Measurements from ENCODE around the gene ZFYVE28. TPM values are rescaled to one million over a fixed set of nuclear protein-coding genes. Genes with fewer than 3 reads are reported as not detected.

Gene ZFYVE28
- total and polyA plus RNA-seq, 2 donors (not counting 1 experiment from before 2014, with no cell fraction given) = 5.8 to 12.1 TPM

GRCh38 chr4:2295500-2295899 is 122.9 kb downstream of the ZFYVE28 start:
- ATAC-seq (ENCODE audit: low read depth) = no peak
- Histone ChIP-seq H3K9me3 (ENCODE audit: control extremely low read depth in 1 of 3, control insufficient read depth in 2 of 3, insufficient read depth in 1 of 3, low read length in 2 of 3) (peaks cover 0 to 10% (median 0%) of the 10 kb centered on the region in 3 donors), H3K27me3 (replicated peaks in 1 of 4; ENCODE audit: control extremely low read depth in 1 of 4, control insufficient read depth in 3 of 4, insufficient read depth in 4 of 4, low read length in 3 of 4) (peaks cover 0 to 5% (median 2%) of the 10 kb centered on the region in 4 experiments), H4K20me1 (ENCODE audit: control insufficient read depth, insufficient read depth, low read length, poor library complexity, severe bottlenecking) (no peaks in the 10 kb centered on the region), H3K9ac (ENCODE audit: low read length) (no peak overlapping the region), H3K4me1 (ENCODE audit: control insufficient read depth in 2 of 2, insufficient read depth in 2 of 2, low read length in 2 of 2) (peaks cover 10 to 19% of the 10 kb centered on the region in 2 donors), H3K36me3 (replicated peaks in 1 of 2; ENCODE audit: control extremely low read depth in 1 of 2, control insufficient read depth in 1 of 2, extremely low read depth in 1 of 2, insufficient read depth in 2 of 2, low read length in 1 of 2) (no peaks in the 10 kb centered on the region), H3K4me3 (ENCODE audit: control extremely low read depth in 1 of 5, extremely low read depth in 1 of 5, insufficient read depth in 1 of 5, low read depth in 2 of 5, low read length in 4 of 5) (no peak overlapping the region), H2AFZ (ENCODE audit: insufficient read depth, low read depth, low read length, poor library complexity, severe bottlenecking) (no peak overlapping the region), H3K79me2 (ENCODE audit: control insufficient read depth, insufficient read depth, low read length) (no peaks in the 10 kb centered on the region), H3K27ac (ENCODE audit: low read length in 2 of 2) (no peak overlapping the region), H3K4me2 (replicated peaks; ENCODE audit: low read depth, low read length, poor library complexity, severe bottlenecking) (no peak overlapping the region)
- intact Hi-C loops (cut with micrococcal nuclease) = no loop called here
- ChIA-PET POLR2A (no interaction called here), CTCF (interaction anchor here (0.6 kb wide), 1 partner anchor 129 kb away, joined by 3 read pairs; no protein-coding TSS in a partner anchor)
- Mint-ChIP-seq H3K4me3 (no peak overlapping the region), H3K27me3 (no peaks in the 10 kb centered on the region), H3K4me1 (peaks cover 31% of the 10 kb centered on the region), H3K9me3 (ENCODE audit: insufficient read depth) (no peaks in the 10 kb centered on the region), H3K27ac (no peak overlapping the region)
- TF ChIP-seq EZH2 (IDR thresholded peaks at IDR 0.05; ENCODE audit: borderline replicate concordance, insufficient read depth, low read depth, low read length, poor library complexity, severe bottlenecking) = no peak
- TF ChIP-seq, protein P1, sequence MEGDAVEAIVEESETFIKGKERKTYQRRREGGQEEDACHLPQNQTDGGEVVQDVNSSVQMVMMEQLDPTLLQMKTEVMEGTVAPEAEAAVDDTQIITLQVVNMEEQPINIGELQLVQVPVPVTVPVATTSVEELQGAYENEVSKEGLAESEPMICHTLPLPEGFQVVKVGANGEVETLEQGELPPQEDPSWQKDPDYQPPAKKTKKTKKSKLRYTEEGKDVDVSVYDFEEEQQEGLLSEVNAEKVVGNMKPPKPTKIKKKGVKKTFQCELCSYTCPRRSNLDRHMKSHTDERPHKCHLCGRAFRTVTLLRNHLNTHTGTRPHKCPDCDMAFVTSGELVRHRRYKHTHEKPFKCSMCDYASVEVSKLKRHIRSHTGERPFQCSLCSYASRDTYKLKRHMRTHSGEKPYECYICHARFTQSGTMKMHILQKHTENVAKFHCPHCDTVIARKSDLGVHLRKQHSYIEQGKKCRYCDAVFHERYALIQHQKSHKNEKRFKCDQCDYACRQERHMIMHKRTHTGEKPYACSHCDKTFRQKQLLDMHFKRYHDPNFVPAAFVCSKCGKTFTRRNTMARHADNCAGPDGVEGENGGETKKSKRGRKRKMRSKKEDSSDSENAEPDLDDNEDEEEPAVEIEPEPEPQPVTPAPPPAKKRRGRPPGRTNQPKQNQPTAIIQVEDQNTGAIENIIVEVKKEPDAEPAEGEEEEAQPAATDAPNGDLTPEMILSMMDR (IDR thresholded peaks at IDR 0.05) = no peak
- WGBS (ENCODE audit: insufficient coverage) = 30% methylated on average over 7 of the region's 9 CpGs
- DNase-seq = no peak

- peaks cover 29% of the 10 kb centered on the region for H3K4me1 Mint-ChIP-seq
- no peak for TF ChIP-seq EZH2 (IDR thresholded peaks at IDR 0.05; ENCODE audit: borderline replicate concordance, insufficient read depth, low read depth, low read length, poor library complexity, severe bottlenecking)
- TF ChIP-seq, protein P1 (IDR thresholded peaks at IDR 0.05) = no peak
- H3K4me3 Mint-ChIP-seq = no peak overlapping the region
- ChIA-PET CTCF (no interaction called here), POLR2A (no interaction called here)
- Histone ChIP-seq H3K9me3 (ENCODE audit: control extremely low read depth in 1 of 3, control insufficient read depth in 2 of 3, insufficient read depth in 1 of 3, low read length in 2 of 3) (peaks cover 0 to 14% (median 0%) of the 10 kb centered on the region in 3 donors), H3K27ac (ENCODE audit: low read length in 2 of 2) (no peak overlapping the region), H2AFZ (ENCODE audit: insufficient read depth, low read depth, low read length, poor library complexity, severe bottlenecking) (no peak overlapping the region), H3K4me3 (ENCODE audit: control extremely low read depth in 1 of 5, extremely low read depth in 1 of 5, insufficient read depth in 1 of 5, low read depth in 2 of 5, low read length in 4 of 5) (no peak overlapping the region), H3K4me2 (replicated peaks; ENCODE audit: low read depth, low read length, poor library complexity, severe bottlenecking) (no peak overlapping the region), H3K27me3 (replicated peaks in 1 of 4; ENCODE audit: control extremely low read depth in 1 of 4, control insufficient read depth in 3 of 4, insufficient read depth in 4 of 4, low read length in 3 of 4) (peaks cover 0 to 8% (median 3%) of the 10 kb centered on the region in 4 experiments), H3K4me1 (ENCODE audit: control insufficient read depth in 2 of 2, insufficient read depth in 2 of 2, low read length in 2 of 2) (peaks cover 18 to 20% of the 10 kb centered on the region in 2 donors), H3K79me2 (ENCODE audit: control insufficient read depth, insufficient read depth, low read length) (no peaks in the 10 kb centered on the region), H4K20me1 (ENCODE audit: control insufficient read depth, insufficient read depth, low read length, poor library complexity, severe bottlenecking) (no peaks in the 10 kb centered on the region), H3K9ac (ENCODE audit: low read length) (no peak overlapping the region), H3K36me3 (replicated peaks in 1 of 2; ENCODE audit: control extremely low read depth in 1 of 2, control insufficient read depth in 1 of 2, extremely low read depth in 1 of 2, insufficient read depth in 2 of 2, low read length in 1 of 2) (no peaks in the 10 kb centered on the region)
- DNase-seq (no peak), ATAC-seq (ENCODE audit: low read depth) (no peak)
- H3K27ac Mint-ChIP-seq = no peak overlapping the region
- H3K27me3 Mint-ChIP-seq = no peaks in the 10 kb centered on the region
- intact Hi-C loops (cut with micrococcal nuclease) = no loop called here
- WGBS (ENCODE audit: insufficient coverage) = 73% methylated on average over 4 of the region's 6 CpGs
- no peaks in the 10 kb centered on the region for H3K9me3 Mint-ChIP-seq (ENCODE audit: insufficient read depth)
These were observed 125.8 kb downstream of the ZFYVE28 start for GRCh38 chr4:2292646-2293108.

Measured in B cell (primary cell).